ENCODE results near the gene GPR132. TPM values are rescaled to one million over a fixed set of nuclear protein-coding genes. Genes with fewer than 3 reads are reported as not detected.

The GPR132 gene
- total and polyA plus RNA-seq, 7 donors: 0.60 to 8.4 (median 1.9) TPM

GRCh38 chr14:105062048-105062433 lies 3.2 kb downstream of the GPR132 start:
- intact Hi-C loops (cut with DNase I): no loop called here
- Histone ChIP-seq H3K4me1 (peaks cover 0 to 19% (median 15%) of the 10 kb centered on the region in 4 donors), H3K36me3 (no peaks in the 10 kb centered on the region), H3K27ac (peak overlapping the region in 2 of 4 donors; percentile 22 to 40), H3K4me3 (no peak overlapping the region), H3K9me3 (no peaks in the 10 kb centered on the region), H3K27me3 (peaks cover 0 to 7% (median 0%) of the 10 kb centered on the region in 3 donors)
- no peak for DNase-seq
- 79 to 84% methylated on average over 7 of the region's 7 CpGs for WGBS, 2 donors
- no peak for TF ChIP-seq CTCF (IDR thresholded peaks at IDR 0.05)

GRCh38 chr14:105061428-105062047 lies 3.7 kb downstream of the GPR132 start:
- Histone ChIP-seq H3K9me3 (no peaks in the 10 kb centered on the region), H3K4me1 (peaks cover 0 to 19% (median 15%) of the 10 kb centered on the region in 4 donors), H3K27ac (peak overlapping the region; percentile 22 to 56 (median 44)), H3K36me3 (no peaks in the 10 kb centered on the region), H3K27me3 (peaks cover 0 to 2% (median 0%) of the 10 kb centered on the region in 3 donors), H3K4me3 (peak overlapping the region in 1 of 4 donors; percentile 0)
- WGBS, 2 donors: 16 to 18% methylated on average over 13 of the region's 13 CpGs
- TF ChIP-seq POLR2AphosphoS5 (IDR thresholded peaks at IDR 0.05): no peak
- no peak for TF ChIP-seq POLR2A (IDR thresholded peaks at IDR 0.05)
- no peak for TF ChIP-seq EP300 (IDR thresholded peaks at IDR 0.05)
- no peak for TF ChIP-seq CTCF (IDR thresholded peaks at IDR 0.05)
- DNase-seq: peak; percentile 76
- intact Hi-C loops (cut with DNase I): no loop called here

- DNase-seq: peak; percentile 70
- Histone ChIP-seq H3K4me3 (peak overlapping the region in 1 of 4 donors; percentile 0), H3K9me3 (no peaks in the 10 kb centered on the region), H3K36me3 (no peaks in the 10 kb centered on the region), H3K4me1 (peaks cover 0 to 19% (median 15%) of the 10 kb centered on the region in 4 donors), H3K27ac (peak overlapping the region; percentile 22 to 56 (median 44)), H3K27me3 (no peaks in the 10 kb centered on the region)
- WGBS, 2 donors: 51 to 77% methylated on average over 30 of the region's 30 CpGs
- TF ChIP-seq CTCF (IDR thresholded peaks at IDR 0.05) (no peak), EP300 (IDR thresholded peaks at IDR 0.05) (no peak), POLR2A (IDR thresholded peaks at IDR 0.05) (no peak), POLR2AphosphoS5 (IDR thresholded peaks at IDR 0.05) (no peak)
- intact Hi-C loops (cut with DNase I): no loop called here
Measured at GRCh38 chr14:105060751-105061427, 4.3 kb downstream of the GPR132 start.

- no peaks in the 10 kb centered on the region for H3K36me3 ChIP-seq
- no peak overlapping the region for H3K27ac ChIP-seq
- peaks cover 0 to 19% (median 15%) of the 10 kb centered on the region in 4 donors for H3K4me1 ChIP-seq
- intact Hi-C loops (cut with DNase I): no loop called here
- no peak for TF ChIP-seq EP300 (IDR thresholded peaks at IDR 0.05)
- TF ChIP-seq POLR2AphosphoS5 (IDR thresholded peaks at IDR 0.05): no peak
- TF ChIP-seq POLR2A (IDR thresholded peaks at IDR 0.05): no peak
- TF ChIP-seq CTCF (IDR thresholded peaks at IDR 0.05): no peak
- WGBS, 2 donors: 75 to 87% methylated on average over 16 of the region's 16 CpGs
- no peak for DNase-seq
- H3K27me3 ChIP-seq: no peaks in the 10 kb centered on the region
- H3K9me3 ChIP-seq: no peaks in the 10 kb centered on the region
- H3K4me3 ChIP-seq: no peak overlapping the region
Measured at GRCh38 chr14:105059925-105060565, 5.2 kb downstream of the GPR132 start.
